SK-N-MC (cell line): Measurements from ENCODE around the gene MLST8.

Experiments
- EZH2 ChIP-seq: fragments of 200-600 bp; sonication (generic); IDR thresholded peaks from one replicate; pipeline ENCODE4 v1.6.1; 2017; ENCODE audit warnings: antibody characterized with exemption
- POLR2AphosphoS5 ChIP-seq: IDR thresholded peaks from 2 replicates; pipeline ENCODE4 v1.6.1; 2012; ENCODE audit warnings: mild to moderate bottlenecking, low read depth, low read length, borderline replicate concordance

- no peak for TF ChIP-seq EZH2
- TF ChIP-seq POLR2AphosphoS5: no peak
Observed at GRCh38 chr16:2209258-2210008, 4.2 kb downstream of the MLST8 start.
